BJ (cell line): Measurements from ENCODE around the gene ZC3H7A. TPM values are rescaled to one million over a fixed set of nuclear protein-coding genes. Genes with fewer than 3 reads are reported as not detected.
"Not testable (repeated sequence)": the region's sequence is repeated elsewhere in the genome, so short reads cannot be mapped to it uniquely, and the experiment has no call there.

Experiments used
- CTCF ChIA-PET: fragments of 350-600 bp; formaldehyde crosslinking; extraction: SDS; loops from one replicate; lab custom pipeline; 2021; ENCODE audit warnings: antibody characterized with exemption, inconsistent platforms; lab: Yijun Ruan, JAX
- POLR2A ChIA-PET: fragments of 300-600 bp; sonication (Branson Sonifier 250); formaldehyde crosslinking; extraction: SDS; loops from one replicate; lab custom pipeline; 2021; ENCODE audit warnings: antibody characterized with exemption; lab: Charles Lee
- DNase-seq: peaks from one replicate; pipeline ENCODE4 v3.0.0-alpha.2; 2011; ENCODE audit warnings: low read depth
- H3K27me3 ChIP-seq: 2 replicates; pipeline ENCODE4 v1.6.0; 2011; ENCODE audit warnings: low read length; ENCODE audit not compliant: control insufficient read depth, insufficient read depth
- H3K36me3 ChIP-seq: 2 replicates; pipeline ENCODE4 v1.5.1; 2011; ENCODE audit warnings: low read length; ENCODE audit not compliant: control insufficient read depth, insufficient read depth
- H3K4me3 ChIP-seq: 2 replicates; pipeline ENCODE4 v1.5.1; 2011; ENCODE audit warnings: low read depth, mild to moderate bottlenecking, control low read depth, low read length
- polyA plus RNA-seq: library from polyadenylated mRNA; depleted of rRNA; stranded (reverse); fragments of >200 nt; gene quantifications from 2 replicates; pipeline ENCODE4 v1.2.3, GENCODE V29; 2011
- TF ChIP-seq, protein P1 (sequence below): IDR thresholded peaks from 2 replicates; pipeline ENCODE4 v1.5.1; 2011; ENCODE audit warnings: low read depth, mild to moderate bottlenecking, control low read depth, inconsistent platforms, low read length, moderate library complexity; ENCODE audit not compliant: insufficient read depth

Gene ZC3H7A
- polyA plus RNA-seq, 1 experiment: 30.4 TPM

- CTCF ChIA-PET: no interaction called here
- H3K4me3 ChIP-seq: no peak overlapping the region
- TF ChIP-seq, protein P1, sequence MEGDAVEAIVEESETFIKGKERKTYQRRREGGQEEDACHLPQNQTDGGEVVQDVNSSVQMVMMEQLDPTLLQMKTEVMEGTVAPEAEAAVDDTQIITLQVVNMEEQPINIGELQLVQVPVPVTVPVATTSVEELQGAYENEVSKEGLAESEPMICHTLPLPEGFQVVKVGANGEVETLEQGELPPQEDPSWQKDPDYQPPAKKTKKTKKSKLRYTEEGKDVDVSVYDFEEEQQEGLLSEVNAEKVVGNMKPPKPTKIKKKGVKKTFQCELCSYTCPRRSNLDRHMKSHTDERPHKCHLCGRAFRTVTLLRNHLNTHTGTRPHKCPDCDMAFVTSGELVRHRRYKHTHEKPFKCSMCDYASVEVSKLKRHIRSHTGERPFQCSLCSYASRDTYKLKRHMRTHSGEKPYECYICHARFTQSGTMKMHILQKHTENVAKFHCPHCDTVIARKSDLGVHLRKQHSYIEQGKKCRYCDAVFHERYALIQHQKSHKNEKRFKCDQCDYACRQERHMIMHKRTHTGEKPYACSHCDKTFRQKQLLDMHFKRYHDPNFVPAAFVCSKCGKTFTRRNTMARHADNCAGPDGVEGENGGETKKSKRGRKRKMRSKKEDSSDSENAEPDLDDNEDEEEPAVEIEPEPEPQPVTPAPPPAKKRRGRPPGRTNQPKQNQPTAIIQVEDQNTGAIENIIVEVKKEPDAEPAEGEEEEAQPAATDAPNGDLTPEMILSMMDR: no peak
- POLR2A ChIA-PET: no interaction called here
- H3K36me3 ChIP-seq: no peaks in the 10 kb centered on the region
- no peak for DNase-seq
- H3K27me3 ChIP-seq: no peaks in the 10 kb centered on the region
Measured at GRCh38 chr16:11794447-11794846, 2.6 kb downstream of the ZC3H7A start.

DNA sequence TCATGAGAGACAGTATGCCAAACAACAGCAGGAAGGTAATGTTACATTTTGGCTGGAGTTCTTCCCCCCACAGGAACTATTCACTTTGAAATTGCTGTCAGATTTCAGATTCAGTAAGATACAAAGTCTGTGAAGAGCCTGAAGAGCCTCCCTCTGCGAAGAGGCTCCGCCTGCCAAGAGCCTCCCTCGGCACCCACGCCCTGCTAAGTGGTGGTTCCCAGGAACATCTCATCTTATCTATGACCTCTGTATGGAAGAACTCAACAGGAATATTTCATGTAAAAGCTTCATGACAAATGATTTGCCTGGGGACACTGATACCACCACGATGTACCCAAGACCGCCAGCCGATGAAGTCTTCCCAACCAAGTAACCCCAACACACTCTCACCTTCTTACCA is 3.2 kb downstream of the ZC3H7A start:
- POLR2A ChIA-PET: no interaction called here
- CTCF ChIA-PET: interaction anchor here (1.0 kb wide), 1 partner anchor 9 kb away, joined by 3 read pairs; no protein-coding TSS in a partner anchor
- TF ChIP-seq, protein P1: no peak
- no peak overlapping the region for H3K4me3 ChIP-seq
- no peak for DNase-seq
- no peaks in the 10 kb centered on the region for H3K36me3 ChIP-seq
- H3K27me3 ChIP-seq: no peaks in the 10 kb centered on the region

- POLR2A ChIA-PET: interaction anchor here (1.4 kb wide), 1 partner anchor 8 kb away, joined by 3 read pairs; no protein-coding TSS in a partner anchor
- CTCF ChIA-PET: interaction anchor here (1.4 to 1.9 kb wide), 2 partner anchors 49 to 78 kb away, joined by 5 to 6 read pairs; no protein-coding TSS in a partner anchor
Measured at GRCh38 chr16:11792410-11793241, 4.4 kb downstream of the ZC3H7A start.

DNA sequence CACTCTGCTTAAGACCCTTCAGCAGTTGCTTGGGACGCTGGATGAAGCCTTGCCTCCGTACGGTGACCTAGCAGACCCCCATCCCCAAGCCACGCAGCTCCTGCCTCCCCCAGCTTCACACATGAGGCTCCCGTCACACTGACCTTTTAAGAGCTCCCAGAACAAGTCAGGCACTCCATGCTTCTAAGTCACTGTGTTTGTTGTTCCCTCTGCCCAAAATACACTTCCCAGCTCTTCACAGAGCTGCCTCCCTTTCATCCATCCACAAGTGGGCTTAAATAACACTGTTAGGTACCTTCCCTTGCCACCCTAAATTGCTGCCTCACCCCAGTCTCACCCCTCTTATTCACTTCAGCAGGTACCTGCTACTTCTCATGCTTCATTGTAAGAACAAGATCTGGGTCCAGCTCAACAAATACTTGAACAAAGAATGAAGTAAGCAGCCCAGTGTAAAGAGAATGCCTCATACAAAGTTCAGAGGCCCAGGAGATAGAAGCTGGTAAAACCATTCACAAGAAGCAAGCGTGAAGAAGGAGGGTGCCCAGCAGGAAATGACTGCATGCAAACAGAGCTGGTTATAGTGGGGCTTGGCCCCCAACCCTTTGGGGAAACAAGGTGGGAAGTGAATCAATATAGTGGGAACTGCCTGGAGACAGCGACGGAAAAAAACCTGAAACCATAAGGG is 5.8 kb downstream of the ZC3H7A start:
- ChIA-PET POLR2A (interaction anchor here (0.6 kb wide), 1 partner anchor 36 kb away, joined by 20 read pairs; no protein-coding TSS in a partner anchor), CTCF (interaction anchor here (1.4 kb wide), 1 partner anchor 76 kb away, joined by 6 read pairs; no protein-coding TSS in a partner anchor)
- Histone ChIP-seq H3K4me3 (no peak overlapping the region), H3K27me3 (no peaks in the 10 kb centered on the region), H3K36me3 (no peaks in the 10 kb centered on the region)
- TF ChIP-seq, protein P1: no peak
- no peak for DNase-seq

More at GRCh38 chr16:11792410-11793241, 4.4 kb downstream of the ZC3H7A start:
- TF ChIP-seq, protein P1: no peak
- no peaks in the 10 kb centered on the region for H3K27me3 ChIP-seq
- H3K36me3 ChIP-seq: no peaks in the 10 kb centered on the region
- H3K4me3 ChIP-seq: no peak overlapping the region
- DNase-seq: no peak

DNA sequence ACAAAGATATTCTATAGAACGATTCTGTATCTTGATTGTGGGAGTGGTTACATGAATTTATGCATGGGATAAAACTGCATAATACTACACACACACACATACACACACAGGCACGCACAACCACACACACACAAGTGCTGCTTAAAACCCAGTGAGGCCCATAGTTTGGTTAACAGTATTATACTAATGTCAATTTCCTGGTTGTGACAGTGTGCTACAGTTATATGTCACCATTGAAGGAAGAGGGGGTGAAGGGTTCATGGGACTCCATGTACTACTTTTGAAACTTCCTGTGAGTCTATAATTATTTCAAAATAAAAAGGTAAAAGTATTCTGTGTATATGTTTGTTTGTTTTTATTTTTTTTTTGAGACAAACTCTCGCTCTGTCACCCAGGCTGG is 8.1 kb downstream of the ZC3H7A start:
- H3K4me3 ChIP-seq: no peak overlapping the region
- TF ChIP-seq, protein P1: no peak
- H3K27me3 ChIP-seq: no peaks in the 10 kb centered on the region
- no peak for DNase-seq
- ChIA-PET CTCF (no interaction called here), POLR2A (no interaction called here)
- H3K36me3 ChIP-seq: no peaks in the 10 kb centered on the region

- POLR2A ChIA-PET, H3K36me3 ChIP-seq, DNase-seq, H3K4me3 ChIP-seq, H3K27me3 ChIP-seq: not testable (repeated sequence)
- CTCF ChIA-PET: interaction anchor here (0.8 to 2.3 kb wide), 3 partner anchors 8 to 389 kb away, joined by 3 to 9 read pairs (median 3); partner anchors contain the start of gene ZC3H7A
Measured at GRCh38 chr16:11784980-11785599, 12.0 kb downstream of the ZC3H7A start.

DNA sequence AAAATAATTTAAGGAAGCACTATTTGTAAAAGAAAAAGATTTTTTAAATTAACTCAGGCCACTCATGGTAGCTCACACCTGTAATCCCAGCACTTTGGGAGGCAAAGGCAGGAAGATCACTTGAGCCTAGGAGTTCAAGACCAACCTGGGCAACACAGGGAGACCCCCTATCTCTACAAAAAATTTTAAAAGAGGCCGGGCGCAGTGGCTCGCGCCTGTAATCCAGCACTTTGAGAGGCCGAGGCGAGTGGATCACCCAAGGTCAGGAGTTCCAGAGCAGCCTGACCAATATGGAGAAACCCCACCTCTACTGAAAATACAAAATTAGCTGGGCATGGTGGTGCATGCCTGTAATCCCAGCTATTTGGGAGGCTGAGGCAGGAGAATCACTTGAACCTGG is 12.7 kb downstream of the ZC3H7A start:
- not testable (repeated sequence) for H3K27me3 ChIP-seq, DNase-seq, H3K36me3 ChIP-seq, H3K4me3 ChIP-seq
- ChIA-PET POLR2A (interaction anchor here (0.8 kb wide), 1 partner anchor 8 kb away, joined by 3 read pairs; no protein-coding TSS in a partner anchor), CTCF (interaction anchor here (0.8 to 2.3 kb wide), 2 partner anchors 9 to 13 kb away, joined by 3 to 9 read pairs; partner anchors contain the start of gene ZC3H7A)
